RWPE1 (cell line): Measurements from ENCODE around the gene NIPSNAP3A.

ENCODE experiments used
- CTCF ChIA-PET: fragments of 350-600 bp; sonication (Branson Sonifier 250); formaldehyde crosslinking; extraction: SDS; loops from one replicate; lab custom pipeline; 2021; lab: Yijun Ruan, JAX
- POLR2A ChIA-PET: fragments of 400-600 bp; formaldehyde crosslinking; extraction: SDS; loops from one replicate; lab custom pipeline; 2020; ENCODE audit warnings: antibody characterized with exemption; ENCODE audit not compliant: low non-redundant PET; lab: Yijun Ruan, JAX
- DNase-seq: peaks from one replicate; pipeline ENCODE4 v3.0.0; 2012; ENCODE audit warnings: low spot score
- H3K27ac ChIP-seq: fragments of 450-650 bp; 2 replicates; pipeline ENCODE4 v1.5.1; 2017
- CTCF ChIP-seq: fragments of 450-650 bp; conservative IDR thresholded peaks from 2 replicates; pipeline ENCODE4 v1.5.1; 2017; ENCODE audit warnings: low read depth, mild to moderate bottlenecking

The NIPSNAP3A gene

GRCh38 chr9:104778802-104779201, 31.3 kb downstream of the NIPSNAP3A start:
- TF ChIP-seq CTCF = no peak
- DNase-seq = no peak
- no peak overlapping the region for H3K27ac ChIP-seq
- POLR2A ChIA-PET = no interaction called here
- CTCF ChIA-PET = interaction anchor here (0.6 to 1.0 kb wide), 3 partner anchors 9 to 420 kb away, joined by 3 to 4 read pairs (median 4); no protein-coding TSS in a partner anchor

GRCh38 chr9:104779334-104779733, 31.9 kb downstream of the NIPSNAP3A start:
- no peak for DNase-seq
- ChIA-PET CTCF (interaction anchor here (0.8 to 1.0 kb wide), 2 partner anchors 8 to 419 kb away, joined by 3 to 4 read pairs; no protein-coding TSS in a partner anchor), POLR2A (no interaction called here)
- no peak overlapping the region for H3K27ac ChIP-seq
- TF ChIP-seq CTCF = no peak

GRCh38 chr9:104779946-104780535, 32.6 kb downstream of the NIPSNAP3A start:
- DNase-seq = no peak
- CTCF ChIA-PET = interaction anchor here (0.6 to 1.5 kb wide), 2 partner anchors 147 to 172 kb away, joined by 4 to 9 read pairs; no protein-coding TSS in a partner anchor
- no peak overlapping the region for H3K27ac ChIP-seq
- POLR2A ChIA-PET = interaction anchor here (0.5 kb wide), 1 partner anchor 465 kb away, joined by 4 read pairs; no protein-coding TSS in a partner anchor
- no peak for TF ChIP-seq CTCF

- peak; percentile 80 for TF ChIP-seq CTCF
- CTCF ChIA-PET = interaction anchor here (0.6 to 1.5 kb wide), 4 partner anchors 26 to 635 kb away, joined by 3 to 9 read pairs (median 6); no protein-coding TSS in a partner anchor
- peak; percentile 63 for DNase-seq
- no peak overlapping the region for H3K27ac ChIP-seq
- POLR2A ChIA-PET = no interaction called here
Measured at GRCh38 chr9:104780796-104781395, 33.4 kb downstream of the NIPSNAP3A start.

- ChIA-PET CTCF (no interaction called here), POLR2A (no interaction called here)
- TF ChIP-seq CTCF = no peak
- no peak overlapping the region for H3K27ac ChIP-seq
- DNase-seq = no peak
Measured at GRCh38 chr9:104783588-104783987, 36.1 kb downstream of the NIPSNAP3A start.

- no peak for DNase-seq
- POLR2A ChIA-PET = no interaction called here
- H3K27ac ChIP-seq = no peak overlapping the region
- no peak for TF ChIP-seq CTCF
- CTCF ChIA-PET = no interaction called here
Measured at GRCh38 chr9:104784098-104784497, 36.6 kb downstream of the NIPSNAP3A start.
